BLaER1 (cell line): ENCODE results near the gene ATG4C.
"Not testable (repeated sequence)": the region's sequence is repeated elsewhere in the genome, so short reads cannot be mapped to it uniquely, and the experiment has no call there.

ENCODE experiments used
- H3K27ac ChIP-seq: shearing (Covaris generic); formaldehyde crosslinking; 2 replicates; pipeline ENCODE4 v1.8.1; 2022
- H3K27me3 ChIP-seq: shearing (Covaris generic); formaldehyde crosslinking; 2 replicates; pipeline ENCODE4 v1.8.1; 2022
- H3K36me3 ChIP-seq: shearing (Covaris generic); formaldehyde crosslinking; 2 replicates; pipeline ENCODE4 v1.8.1; 2022
- H3K4me1 ChIP-seq: shearing (Covaris generic); formaldehyde crosslinking; 2 replicates; pipeline ENCODE4 v1.8.1; 2022
- H3K4me2 ChIP-seq: shearing (Covaris generic); formaldehyde crosslinking; 2 replicates; pipeline ENCODE4 v1.8.1; 2022
- H3K4me3 ChIP-seq: shearing (Covaris generic); formaldehyde crosslinking; 2 replicates; pipeline ENCODE4 v1.8.1; 2022
- H3K9ac ChIP-seq: shearing (Covaris generic); formaldehyde crosslinking; 2 replicates; pipeline ENCODE4 v1.8.1; 2022
- H3K9me3 ChIP-seq: shearing (Covaris generic); formaldehyde crosslinking; 2 replicates; pipeline ENCODE4 v1.8.1; 2022
- H4K20me1 ChIP-seq: shearing (Covaris generic); formaldehyde crosslinking; 2 replicates; pipeline ENCODE4 v1.8.1; 2022
- Cebpa-rat ChIP-seq: shearing (Covaris generic); IDR thresholded peaks from 2 replicates; pipeline ENCODE4 v1.8.1; 2022

The ATG4C gene

DNA sequence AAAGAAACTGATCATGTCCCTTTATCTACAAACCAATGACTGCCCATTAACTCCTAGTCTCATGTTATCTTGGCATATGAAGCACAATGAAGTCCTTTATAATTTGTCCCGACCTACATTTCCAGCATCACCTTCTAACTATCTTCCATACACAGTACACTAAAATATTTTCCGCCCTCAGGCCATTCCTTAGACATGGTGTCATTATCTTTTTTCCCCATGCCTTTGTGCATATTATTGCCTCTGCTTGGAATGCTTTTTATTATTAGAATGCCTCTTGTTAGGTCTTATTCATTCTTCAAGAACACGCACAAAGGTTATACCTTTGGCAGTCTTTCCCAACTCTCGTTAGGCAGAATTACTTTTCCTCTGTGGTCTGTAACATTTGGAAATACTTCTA lies 39.6 kb downstream of the ATG4C start:
- no peak overlapping the region for H3K27ac ChIP-seq
- no peak overlapping the region for H3K9ac ChIP-seq
- TF ChIP-seq Cebpa-rat, result no peak
- no peaks in the 10 kb centered on the region for H3K4me1 ChIP-seq
- H3K4me2 ChIP-seq, result no peak overlapping the region
- H3K9me3 ChIP-seq, result peaks cover 7% of the 10 kb centered on the region; the same call in 1 of the 2 replicates
- H3K36me3 ChIP-seq, result 0 out of 2 replicates have a peak, but pooled peaks cover 7% of the 10 kb centered on the region
- H4K20me1 ChIP-seq, result no peaks in the 10 kb centered on the region
- no peaks in the 10 kb centered on the region for H3K27me3 ChIP-seq
- H3K4me3 ChIP-seq, result no peak overlapping the region

DNA sequence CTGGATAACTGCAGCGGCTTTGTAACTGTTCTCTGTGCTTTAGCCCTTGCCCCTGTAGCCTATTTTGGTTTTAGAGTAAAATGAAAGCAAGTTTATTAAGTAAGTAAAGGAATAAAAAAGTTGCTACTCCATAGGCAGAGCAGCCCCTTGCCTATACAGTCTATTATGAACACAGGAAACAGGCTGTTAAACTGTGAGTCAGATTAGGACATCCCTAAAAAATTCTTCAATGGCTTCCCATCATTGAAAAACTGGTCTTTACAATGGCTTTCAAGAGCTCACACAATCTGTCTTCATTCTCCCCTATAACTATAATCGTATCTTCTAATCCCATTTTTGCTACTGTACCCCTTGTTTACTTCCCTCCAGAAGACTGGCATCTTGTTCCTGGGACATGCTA lies 43.0 kb downstream of the ATG4C start:
- no peak overlapping the region for H3K4me2 ChIP-seq
- H3K27ac ChIP-seq, result no peak overlapping the region

DNA sequence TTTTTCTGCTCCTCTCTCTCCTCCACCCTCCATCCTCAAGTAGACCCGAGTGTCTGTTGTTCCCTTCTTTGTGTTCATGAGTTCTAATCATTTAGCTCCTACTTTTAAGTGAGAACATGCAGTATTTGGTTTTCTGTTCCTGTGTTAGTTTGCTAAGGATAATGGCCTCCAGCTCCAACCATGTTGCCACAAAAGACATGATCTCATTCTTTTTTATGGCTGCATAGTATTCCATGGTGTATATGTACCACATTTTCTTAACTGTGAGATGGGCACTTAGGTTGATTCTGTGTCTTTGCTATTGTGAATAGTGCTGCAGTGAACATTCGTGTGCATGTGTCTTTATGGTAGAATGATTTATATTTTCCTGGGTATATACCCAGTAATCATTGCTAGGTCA lies 43.9 kb downstream of the ATG4C start:
- H3K27me3 ChIP-seq, H4K20me1 ChIP-seq, H3K4me1 ChIP-seq, H3K27ac ChIP-seq, H3K9ac ChIP-seq, H3K4me3 ChIP-seq, H3K4me2 ChIP-seq, H3K9me3 ChIP-seq: not testable (repeated sequence)
- peaks cover 11% of the 10 kb centered on the region; the same call in 1 of the 2 replicates for H3K36me3 ChIP-seq

More for the DNA sequence above, 43.0 kb downstream of the ATG4C start:
- Histone ChIP-seq H3K36me3 (0 out of 2 replicates have a peak, but pooled peaks cover 7% of the 10 kb centered on the region), H3K27me3 (no peaks in the 10 kb centered on the region), H3K9me3 (peaks cover 7% of the 10 kb centered on the region; the same call in 1 of the 2 replicates), H3K4me1 (no peaks in the 10 kb centered on the region), H3K4me3 (no peak overlapping the region), H3K9ac (no peak overlapping the region), H4K20me1 (no peaks in the 10 kb centered on the region)
- no peak for TF ChIP-seq Cebpa-rat

DNA sequence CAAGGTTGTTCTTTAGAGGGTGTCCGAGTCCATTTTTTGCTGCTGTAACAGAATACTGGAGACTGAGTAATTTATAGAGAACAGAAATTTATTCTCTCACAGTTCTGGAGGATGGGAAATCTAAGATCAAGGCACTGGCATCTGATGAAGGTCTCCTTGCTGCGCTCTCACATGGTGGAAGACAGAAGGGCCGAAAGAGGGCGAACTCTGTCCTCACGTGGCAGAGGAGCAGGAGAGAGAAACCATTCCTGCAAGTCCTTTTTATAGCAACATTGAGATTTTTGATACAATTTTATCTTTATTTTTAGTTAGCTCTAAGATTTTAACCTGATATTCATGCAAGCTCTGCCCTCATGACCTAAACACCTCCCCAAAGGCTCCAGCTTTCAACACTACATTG lies 48.3 kb downstream of the ATG4C start:
- H3K36me3 ChIP-seq, result peaks cover 4% of the 10 kb centered on the region; the same call in 1 of the 2 replicates
- no peak for TF ChIP-seq Cebpa-rat

DNA sequence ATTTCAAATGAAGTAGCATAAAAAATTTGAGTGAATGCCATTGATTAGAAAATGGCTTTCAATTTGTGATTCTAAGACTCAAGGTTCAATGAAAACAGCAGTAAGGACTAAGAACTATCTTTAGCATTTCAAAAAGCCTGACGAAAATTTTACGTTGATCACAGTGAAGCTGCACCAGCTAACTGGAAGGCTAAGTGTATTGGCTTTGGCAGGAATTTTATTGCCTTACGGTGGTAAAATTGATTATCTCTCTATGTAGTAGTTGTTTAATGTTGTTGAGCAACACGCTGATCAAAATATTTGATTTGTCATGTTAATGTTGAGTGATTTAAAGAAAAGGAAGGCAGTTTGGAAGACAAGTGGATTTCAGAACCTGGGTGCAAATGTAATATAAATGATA lies 49.6 kb downstream of the ATG4C start:
- no peaks in the 10 kb centered on the region for H3K4me1 ChIP-seq
- no peaks in the 10 kb centered on the region for H3K9me3 ChIP-seq
- TF ChIP-seq Cebpa-rat, result no peak
- peaks cover 4% of the 10 kb centered on the region; the same call in 1 of the 2 replicates for H3K36me3 ChIP-seq
- H3K27me3 ChIP-seq, result no peaks in the 10 kb centered on the region
- H4K20me1 ChIP-seq, result no peaks in the 10 kb centered on the region
- H3K9ac ChIP-seq, result no peak overlapping the region
- H3K4me2 ChIP-seq, result no peak overlapping the region
- H3K4me3 ChIP-seq, result no peak overlapping the region
- no peak overlapping the region for H3K27ac ChIP-seq

More for the DNA sequence above, 48.3 kb downstream of the ATG4C start:
- peaks cover 6% of the 10 kb centered on the region; the same call in 1 of the 2 replicates for H3K9me3 ChIP-seq
- no peak overlapping the region for H3K4me3 ChIP-seq
- H3K9ac ChIP-seq, result no peak overlapping the region
- H3K27me3 ChIP-seq, result no peaks in the 10 kb centered on the region
- H3K4me2 ChIP-seq, result no peak overlapping the region
- no peaks in the 10 kb centered on the region for H3K4me1 ChIP-seq
- H4K20me1 ChIP-seq, result no peaks in the 10 kb centered on the region
- H3K27ac ChIP-seq, result no peak overlapping the region

DNA sequence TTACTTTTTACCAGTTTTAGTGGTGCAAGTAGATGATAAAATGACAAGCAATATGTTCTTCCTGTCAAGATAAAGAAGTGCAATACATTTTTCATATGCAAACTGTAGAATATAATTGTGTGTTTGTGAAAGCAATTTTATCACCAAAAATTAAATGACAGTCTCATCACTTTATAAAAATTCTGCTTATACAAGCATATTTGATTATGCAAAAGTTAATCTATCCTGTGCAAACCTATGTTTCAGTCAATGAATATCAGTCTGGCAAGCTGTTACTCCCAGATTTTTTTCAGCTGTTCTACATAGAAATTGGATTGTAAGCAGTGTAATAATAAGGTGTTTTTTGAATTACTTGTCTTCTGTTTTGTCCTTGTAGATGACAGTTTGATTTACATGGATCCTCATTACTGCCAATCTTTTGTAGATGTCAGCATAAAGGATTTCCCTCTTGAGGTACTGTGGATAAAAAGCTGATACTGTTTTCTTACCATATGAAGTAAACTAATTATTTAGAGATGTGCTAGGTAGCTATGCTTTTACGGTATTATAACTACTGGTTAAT lies 50.5 kb downstream of the ATG4C start:
- H3K27me3 ChIP-seq, result no peaks in the 10 kb centered on the region
- TF ChIP-seq Cebpa-rat, result no peak

DNA sequence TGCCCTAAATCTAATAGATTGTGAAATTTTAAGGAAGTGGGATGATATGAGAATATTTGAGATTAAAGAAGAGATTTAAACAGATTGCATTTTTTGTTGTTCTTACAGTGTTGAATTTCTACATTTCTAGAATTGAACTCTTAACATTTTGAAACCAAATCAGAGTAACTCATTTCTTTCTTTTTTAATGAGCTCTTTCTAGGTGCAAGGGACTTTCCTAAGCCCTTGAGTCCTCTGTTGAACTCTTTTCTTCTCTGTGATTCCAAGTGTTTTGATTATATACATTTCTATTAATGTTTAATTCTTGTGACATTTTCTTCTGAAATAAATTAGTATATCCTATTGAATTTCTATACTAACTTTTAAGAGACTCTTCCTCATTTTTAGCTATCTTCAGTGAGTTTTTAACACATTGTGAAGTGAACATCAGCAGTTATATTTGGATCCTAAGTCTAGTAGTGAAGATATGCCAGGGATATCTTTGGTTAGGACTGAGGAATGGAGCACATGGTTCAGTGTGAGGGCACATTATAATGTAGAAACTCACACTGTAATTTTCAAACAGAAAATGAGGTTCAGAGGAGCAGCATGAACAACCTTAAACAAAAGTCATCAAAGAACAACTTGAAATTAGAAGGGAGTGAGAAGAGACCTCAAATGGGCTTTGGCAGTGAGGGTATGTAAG lies 53.1 kb downstream of the ATG4C start:
- H3K27ac ChIP-seq, result no peak overlapping the region
- no peak overlapping the region for H3K9ac ChIP-seq
- H3K4me3 ChIP-seq, result no peak overlapping the region
- no peaks in the 10 kb centered on the region for H3K9me3 ChIP-seq
- H3K4me2 ChIP-seq, result no peak overlapping the region
- no peaks in the 10 kb centered on the region for H3K27me3 ChIP-seq
- H3K4me1 ChIP-seq, result no peaks in the 10 kb centered on the region
- peaks cover 4% of the 10 kb centered on the region; the same call in 1 of the 2 replicates for H3K36me3 ChIP-seq
- no peak for TF ChIP-seq Cebpa-rat
- H4K20me1 ChIP-seq, result no peaks in the 10 kb centered on the region

More for the DNA sequence above, 50.5 kb downstream of the ATG4C start:
- no peak overlapping the region for H3K9ac ChIP-seq
- H4K20me1 ChIP-seq, result no peaks in the 10 kb centered on the region
- H3K4me3 ChIP-seq, result no peak overlapping the region
- H3K4me2 ChIP-seq, result no peak overlapping the region
- H3K36me3 ChIP-seq, result peaks cover 4% of the 10 kb centered on the region; the same call in 1 of the 2 replicates
- H3K9me3 ChIP-seq, result no peaks in the 10 kb centered on the region
- H3K27ac ChIP-seq, result no peak overlapping the region
- H3K4me1 ChIP-seq, result no peaks in the 10 kb centered on the region

DNA sequence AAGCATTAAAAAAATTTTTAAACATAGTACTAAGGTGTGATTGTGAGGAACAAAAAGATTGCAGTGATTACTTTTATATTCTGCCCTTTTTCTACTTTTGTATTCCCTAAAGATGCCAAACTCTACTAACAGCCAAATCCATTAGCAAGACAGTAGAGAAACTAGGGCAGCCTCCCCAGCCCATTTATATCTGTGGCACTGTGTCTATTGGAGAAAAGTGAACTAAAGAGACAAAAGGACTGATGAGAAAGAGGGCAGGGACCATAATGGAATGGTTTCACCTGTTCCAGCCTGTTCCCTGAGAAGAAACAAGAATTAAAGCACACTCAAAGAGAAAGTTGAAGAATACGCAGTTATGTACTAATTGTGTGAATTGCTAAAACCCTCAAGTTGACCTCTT lies 56.6 kb downstream of the ATG4C start:
- no peak for TF ChIP-seq Cebpa-rat
- peaks cover 4% of the 10 kb centered on the region; the same call in 1 of the 2 replicates for H3K36me3 ChIP-seq
- no peaks in the 10 kb centered on the region for H4K20me1 ChIP-seq
- H3K4me2 ChIP-seq, result no peak overlapping the region
- H3K4me1 ChIP-seq, result no peaks in the 10 kb centered on the region
- H3K4me3 ChIP-seq, result no peak overlapping the region
- H3K9ac ChIP-seq, result no peak overlapping the region
- H3K9me3 ChIP-seq, result no peaks in the 10 kb centered on the region
- no peak overlapping the region for H3K27ac ChIP-seq
- no peaks in the 10 kb centered on the region for H3K27me3 ChIP-seq

DNA sequence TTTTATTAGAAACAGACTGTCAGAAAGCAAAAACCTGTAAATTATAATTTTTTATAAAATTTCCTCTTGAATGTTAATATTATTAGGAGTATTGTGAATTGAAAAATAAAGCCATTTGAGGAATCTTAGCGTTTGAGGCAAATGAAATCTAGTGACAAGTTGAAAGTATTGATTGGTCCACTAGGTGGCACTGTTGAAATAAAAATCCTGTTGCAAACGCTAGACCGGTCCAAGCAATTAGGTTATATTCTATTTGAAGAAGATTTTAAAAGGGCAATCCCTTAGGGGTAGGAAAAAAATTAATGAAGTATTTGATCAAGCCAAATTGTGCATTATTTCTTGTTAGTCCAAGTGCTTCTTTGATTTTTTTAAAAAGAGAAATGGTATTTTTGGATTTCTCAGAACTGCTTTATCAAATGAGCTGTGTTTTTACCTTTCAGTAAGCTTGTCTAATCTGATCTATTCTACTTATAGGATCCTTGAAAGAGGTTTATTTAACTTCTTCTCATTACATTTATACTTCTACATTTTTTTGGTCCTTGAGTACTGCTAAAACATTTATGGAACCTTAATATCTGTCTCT lies 57.7 kb downstream of the ATG4C start:
- TF ChIP-seq Cebpa-rat, result no peak
- H3K4me3 ChIP-seq, result no peak overlapping the region
- no peak overlapping the region for H3K27ac ChIP-seq
- no peaks in the 10 kb centered on the region for H3K9me3 ChIP-seq
- H3K4me2 ChIP-seq, result no peak overlapping the region
- H3K4me1 ChIP-seq, result no peaks in the 10 kb centered on the region
- H3K9ac ChIP-seq, result no peak overlapping the region
- no peaks in the 10 kb centered on the region for H4K20me1 ChIP-seq
- peaks cover 13% of the 10 kb centered on the region for H3K36me3 ChIP-seq
- no peaks in the 10 kb centered on the region for H3K27me3 ChIP-seq

DNA sequence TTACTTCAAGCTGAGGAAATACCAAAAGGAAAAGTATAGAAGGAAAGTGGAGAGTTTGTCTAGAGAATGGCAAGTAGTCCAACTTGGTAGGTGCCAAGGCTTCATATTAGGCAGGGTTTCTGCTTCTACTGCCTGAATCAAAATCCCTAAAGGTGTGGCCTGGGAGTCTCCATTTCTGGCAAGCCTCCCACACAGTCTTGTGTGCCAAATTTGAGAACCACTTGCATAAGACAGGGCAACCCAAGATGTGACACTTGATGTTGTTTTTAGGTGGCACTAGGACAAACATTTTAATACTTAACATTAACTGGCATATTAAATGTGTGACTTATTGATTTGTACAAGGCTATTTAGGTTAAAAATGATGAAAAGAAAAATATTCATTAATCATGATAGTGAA lies 60.1 kb downstream of the ATG4C start:
- Histone ChIP-seq H3K4me2 (no peak overlapping the region), H3K9me3 (no peaks in the 10 kb centered on the region), H3K4me1 (no peaks in the 10 kb centered on the region), H3K27me3 (no peaks in the 10 kb centered on the region), H3K9ac (no peak overlapping the region), H3K36me3 (peaks cover 17% of the 10 kb centered on the region), H3K4me3 (no peak overlapping the region), H3K27ac (no peak overlapping the region), H4K20me1 (no peaks in the 10 kb centered on the region)
- TF ChIP-seq Cebpa-rat, result no peak
